ENCODE results near the gene PAX5.
"Not testable (repeated sequence)": the region's sequence is repeated elsewhere in the genome, so short reads cannot be mapped to it uniquely, and the experiment has no call there.

The PAX5 gene

DNA sequence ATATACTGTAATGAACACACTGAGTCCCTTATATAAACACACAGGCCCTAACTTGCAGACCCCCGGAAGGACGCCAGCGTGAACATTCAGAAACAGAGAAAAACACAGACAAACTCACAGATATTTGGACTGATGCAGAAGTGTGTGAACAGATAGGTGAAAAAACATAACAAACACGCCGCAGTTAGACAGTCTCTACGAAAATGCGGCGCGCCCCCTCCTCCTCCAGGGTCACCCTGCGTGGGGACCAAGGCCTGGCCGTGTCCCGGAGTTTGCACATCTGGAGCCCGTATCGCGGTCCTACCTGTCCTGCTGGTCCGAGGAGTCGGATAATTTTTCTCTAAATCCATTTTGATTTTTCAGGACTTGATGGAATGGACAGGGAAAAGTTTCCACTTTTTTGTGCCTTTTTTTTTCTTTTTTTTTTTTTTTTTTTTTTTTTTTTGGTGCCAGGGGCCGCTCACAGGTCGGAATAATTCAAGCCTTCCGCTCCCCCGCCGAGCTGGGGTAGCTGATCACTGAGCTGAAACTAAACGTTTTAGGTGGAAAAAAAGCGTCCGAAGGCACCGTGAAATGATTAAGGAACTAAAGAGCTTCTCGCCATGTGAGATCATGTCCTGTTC is at the start of gene PAX5:
Gene PAX5, minus strand, starts transcription at position 587 of the 623 bp plus-strand sequence. Its CDS starts 237 bp downstream, at position 350.
- H3K27ac ChIP-seq (ENCODE audit: low read depth, low read length), result no peak within 1 kb of the TSS
- H3K27me3 ChIP-seq (ENCODE audit: control insufficient read depth, insufficient read depth, low read length), result peaks cover 75% of the 10 kb centered on the region
- H3K36me3 ChIP-seq (ENCODE audit: control insufficient read depth, insufficient read depth, low read length), result no peaks in the 10 kb centered on the region
- H3K4me1 ChIP-seq (ENCODE audit: control insufficient read depth, insufficient read depth, low read length), result peaks cover 7% of the 10 kb centered on the region
- peak within 1 kb of the TSS; percentile 26 for H3K4me3 ChIP-seq (ENCODE audit: low read length)
- no peak within 1 kb of the TSS for H3K9ac ChIP-seq (ENCODE audit: low read length)

DNA sequence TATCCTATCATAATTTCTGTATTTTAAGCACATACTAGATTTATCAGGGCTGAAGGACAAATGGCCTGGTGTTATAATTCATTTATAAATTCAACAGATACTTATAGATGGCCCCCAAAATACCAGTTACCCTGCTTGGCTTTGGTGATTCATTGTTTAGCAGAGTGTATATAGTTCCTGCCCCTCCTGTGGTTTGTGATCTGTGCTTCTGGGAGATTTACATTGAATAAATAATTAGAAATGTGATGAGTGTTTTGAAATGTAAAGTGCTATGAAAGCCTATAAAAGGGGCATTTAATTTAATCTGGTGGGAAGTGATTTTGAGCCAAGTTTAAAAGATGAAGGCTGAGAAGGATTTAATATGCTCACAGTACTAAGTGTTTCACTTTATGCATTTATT is 49.6 kb upstream of the PAX5 start:
- Histone ChIP-seq H3K27ac (ENCODE audit: low read depth, low read length) (no peak overlapping the region), H3K36me3 (ENCODE audit: control insufficient read depth, insufficient read depth, low read length) (no peaks in the 10 kb centered on the region), H3K4me3 (ENCODE audit: low read length) (no peak overlapping the region), H3K9ac (ENCODE audit: low read length) (no peak overlapping the region), H3K4me1 (ENCODE audit: control insufficient read depth, insufficient read depth, low read length) (no peaks in the 10 kb centered on the region), H3K27me3 (ENCODE audit: control insufficient read depth, insufficient read depth, low read length) (no peaks in the 10 kb centered on the region)

GRCh38 chr9:37082214-37082765 is 48.2 kb upstream of the PAX5 start:
- H3K9ac ChIP-seq (ENCODE audit: low read length), result no peak overlapping the region
- H3K36me3 ChIP-seq (ENCODE audit: control insufficient read depth, insufficient read depth, low read length), result no peaks in the 10 kb centered on the region
- no peaks in the 10 kb centered on the region for H3K4me1 ChIP-seq (ENCODE audit: control insufficient read depth, insufficient read depth, low read length)
- no peaks in the 10 kb centered on the region for H3K27me3 ChIP-seq (ENCODE audit: control insufficient read depth, insufficient read depth, low read length)
- no peak overlapping the region for H3K4me3 ChIP-seq (ENCODE audit: low read length)
- no peak overlapping the region for H3K27ac ChIP-seq (ENCODE audit: low read depth, low read length)

- not testable (repeated sequence) for H3K9ac ChIP-seq (ENCODE audit: low read length); H3K27ac ChIP-seq (ENCODE audit: low read depth, low read length); H3K36me3 ChIP-seq (ENCODE audit: control insufficient read depth, insufficient read depth, low read length); H3K4me1 ChIP-seq (ENCODE audit: control insufficient read depth, insufficient read depth, low read length); H3K27me3 ChIP-seq (ENCODE audit: control insufficient read depth, insufficient read depth, low read length); H3K4me3 ChIP-seq (ENCODE audit: low read length)
Measured at GRCh38 chr9:37081507-37081906, 47.4 kb upstream of the PAX5 start.

DNA sequence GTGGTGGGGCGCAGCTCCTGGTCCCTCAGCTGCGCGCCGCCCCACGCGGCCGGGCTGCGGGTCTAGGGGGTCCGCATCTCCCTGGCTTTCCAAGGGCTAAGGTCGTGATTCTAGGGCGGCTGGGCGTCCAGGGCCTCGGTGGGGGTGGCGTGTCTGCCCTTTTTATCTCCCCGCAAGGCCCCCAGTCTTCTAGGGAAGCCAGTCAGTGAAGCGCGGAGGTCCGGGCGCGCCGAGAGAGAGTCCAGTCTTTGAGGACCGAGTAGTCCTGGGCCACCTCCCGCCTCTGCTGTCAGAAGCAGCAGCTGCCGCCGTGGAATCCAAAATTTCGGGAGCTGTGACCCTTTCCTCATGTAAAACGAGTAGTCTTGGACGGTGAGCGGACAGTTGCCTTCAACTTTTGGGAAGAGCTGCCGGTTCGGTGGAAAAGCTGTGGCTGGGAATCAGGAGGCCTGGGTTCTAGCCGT is 46.1 kb upstream of the PAX5 start:
- not testable (repeated sequence) for H3K36me3 ChIP-seq (ENCODE audit: control insufficient read depth, insufficient read depth, low read length); H3K4me1 ChIP-seq (ENCODE audit: control insufficient read depth, insufficient read depth, low read length); H3K27me3 ChIP-seq (ENCODE audit: control insufficient read depth, insufficient read depth, low read length)
- Histone ChIP-seq H3K27ac (ENCODE audit: low read depth, low read length) (peak overlapping the region; percentile 88), H3K9ac (ENCODE audit: low read length) (peak overlapping the region; percentile 87), H3K4me3 (ENCODE audit: low read length) (peak overlapping the region; percentile 93)

GRCh38 chr9:37079370-37080164 is 45.5 kb upstream of the PAX5 start:
- Histone ChIP-seq H3K4me3 (ENCODE audit: low read length) (peak overlapping the region; percentile 93), H3K27me3 (ENCODE audit: control insufficient read depth, insufficient read depth, low read length) (no peaks in the 10 kb centered on the region), H3K4me1 (ENCODE audit: control insufficient read depth, insufficient read depth, low read length) (no peaks in the 10 kb centered on the region), H3K9ac (ENCODE audit: low read length) (peak overlapping the region; percentile 87), H3K36me3 (ENCODE audit: control insufficient read depth, insufficient read depth, low read length) (no peaks in the 10 kb centered on the region), H3K27ac (ENCODE audit: low read depth, low read length) (peak overlapping the region; percentile 88)

GRCh38 chr9:37074790-37075189 is 40.7 kb upstream of the PAX5 start:
- H3K36me3 ChIP-seq (ENCODE audit: control insufficient read depth, insufficient read depth, low read length); H3K9ac ChIP-seq (ENCODE audit: low read length); H3K4me3 ChIP-seq (ENCODE audit: low read length); H3K27ac ChIP-seq (ENCODE audit: low read depth, low read length); H3K27me3 ChIP-seq (ENCODE audit: control insufficient read depth, insufficient read depth, low read length); H3K4me1 ChIP-seq (ENCODE audit: control insufficient read depth, insufficient read depth, low read length): not testable (repeated sequence)

DNA sequence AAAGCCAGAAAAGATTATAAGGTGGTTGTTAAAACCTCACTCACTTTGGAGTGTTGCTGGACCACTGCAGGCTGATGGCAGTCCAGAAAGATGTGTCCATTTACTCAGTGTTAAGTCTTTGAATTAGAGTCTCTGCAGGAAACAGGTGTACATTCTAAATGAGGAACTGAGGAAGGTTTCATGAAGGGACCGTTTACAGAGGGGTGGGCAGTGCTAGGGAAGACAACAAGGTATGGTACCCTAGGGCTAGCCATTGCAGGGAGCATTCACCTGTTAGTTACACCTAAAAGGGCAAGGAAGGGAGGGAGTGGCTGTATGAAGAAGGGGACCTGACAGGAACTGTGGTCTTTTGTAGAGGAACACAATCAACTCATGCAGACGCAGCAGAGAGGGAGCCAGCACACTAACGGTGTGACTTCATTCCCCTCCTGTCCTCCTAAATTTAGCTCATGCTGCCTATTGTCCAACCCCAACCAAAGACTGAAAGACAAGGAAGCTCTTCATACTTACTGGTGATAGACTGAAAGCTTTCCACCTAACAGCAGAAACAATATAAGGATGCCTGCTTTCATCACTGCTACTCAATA is 32.2 kb upstream of the PAX5 start:
- Histone ChIP-seq H3K9ac (ENCODE audit: low read length) (no peak overlapping the region), H3K27ac (ENCODE audit: low read depth, low read length) (no peak overlapping the region), H3K4me3 (ENCODE audit: low read length) (no peak overlapping the region), H3K27me3 (ENCODE audit: control insufficient read depth, insufficient read depth, low read length) (no peaks in the 10 kb centered on the region), H3K4me1 (ENCODE audit: control insufficient read depth, insufficient read depth, low read length) (no peaks in the 10 kb centered on the region), H3K36me3 (ENCODE audit: control insufficient read depth, insufficient read depth, low read length) (no peaks in the 10 kb centered on the region)

- Histone ChIP-seq H3K27me3 (ENCODE audit: control insufficient read depth, insufficient read depth, low read length) (no peaks in the 10 kb centered on the region), H3K36me3 (ENCODE audit: control insufficient read depth, insufficient read depth, low read length) (no peaks in the 10 kb centered on the region)
Measured at GRCh38 chr9:37062336-37062735, 28.3 kb upstream of the PAX5 start.

DNA sequence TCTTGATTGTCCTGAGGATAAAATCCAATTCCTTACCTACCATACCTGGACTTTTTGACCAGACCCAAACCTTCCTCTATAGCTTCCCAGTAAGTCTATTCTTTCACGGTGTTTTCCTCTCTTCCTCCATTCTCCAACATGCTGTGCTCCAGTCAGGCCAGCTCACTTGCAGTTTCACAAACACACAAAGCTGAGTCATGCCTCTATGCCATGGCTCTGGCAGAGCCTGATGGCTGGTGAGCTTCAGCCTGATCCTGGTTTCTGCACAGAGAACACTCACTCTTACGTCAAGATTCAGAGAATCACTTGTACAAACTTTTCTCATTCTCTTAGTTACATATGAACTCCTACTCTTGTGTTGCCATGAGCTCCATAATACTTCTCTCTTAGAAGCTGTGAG is 27.7 kb upstream of the PAX5 start:
- Histone ChIP-seq H3K27ac (ENCODE audit: low read depth, low read length) (no peak overlapping the region), H3K4me1 (ENCODE audit: control insufficient read depth, insufficient read depth, low read length) (no peaks in the 10 kb centered on the region), H3K36me3 (ENCODE audit: control insufficient read depth, insufficient read depth, low read length) (no peaks in the 10 kb centered on the region), H3K4me3 (ENCODE audit: low read length) (no peak overlapping the region), H3K27me3 (ENCODE audit: control insufficient read depth, insufficient read depth, low read length) (no peaks in the 10 kb centered on the region), H3K9ac (ENCODE audit: low read length) (no peak overlapping the region)

More at GRCh38 chr9:37062336-37062735, 28.3 kb upstream of the PAX5 start:
- Histone ChIP-seq H3K4me3 (ENCODE audit: low read length) (no peak overlapping the region), H3K27ac (ENCODE audit: low read depth, low read length) (no peak overlapping the region), H3K4me1 (ENCODE audit: control insufficient read depth, insufficient read depth, low read length) (no peaks in the 10 kb centered on the region), H3K9ac (ENCODE audit: low read length) (no peak overlapping the region)

DNA sequence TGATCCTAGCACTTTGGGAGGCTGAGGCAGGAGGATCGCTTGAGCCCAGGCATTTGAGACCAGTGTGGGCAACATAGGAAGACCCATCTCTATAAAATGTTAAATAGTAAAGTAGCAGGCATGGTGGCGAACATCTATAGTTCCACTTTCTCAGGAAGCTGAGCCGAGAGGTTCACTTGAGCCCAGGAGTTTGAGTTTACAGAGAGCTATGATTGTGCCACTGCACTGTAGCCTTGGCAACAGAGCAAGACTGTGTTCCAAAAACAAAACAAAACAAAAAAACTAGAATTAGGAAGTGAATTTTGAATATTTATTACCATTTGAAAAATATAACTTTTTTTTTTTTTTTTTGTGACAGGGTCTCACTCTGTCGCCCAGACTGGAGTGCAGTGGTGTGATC is 26.8 kb upstream of the PAX5 start:
- H3K27me3 ChIP-seq (ENCODE audit: control insufficient read depth, insufficient read depth, low read length), result no peaks in the 10 kb centered on the region
- no peaks in the 10 kb centered on the region for H3K36me3 ChIP-seq (ENCODE audit: control insufficient read depth, insufficient read depth, low read length)
- no peak overlapping the region for H3K27ac ChIP-seq (ENCODE audit: low read depth, low read length)
- no peak overlapping the region for H3K9ac ChIP-seq (ENCODE audit: low read length)
- no peak overlapping the region for H3K4me3 ChIP-seq (ENCODE audit: low read length)
- H3K4me1 ChIP-seq (ENCODE audit: control insufficient read depth, insufficient read depth, low read length), result no peaks in the 10 kb centered on the region

- Histone ChIP-seq H3K4me3 (ENCODE audit: low read length) (no peak overlapping the region), H3K27me3 (ENCODE audit: control insufficient read depth, insufficient read depth, low read length) (no peaks in the 10 kb centered on the region), H3K4me1 (ENCODE audit: control insufficient read depth, insufficient read depth, low read length) (no peaks in the 10 kb centered on the region), H3K9ac (ENCODE audit: low read length) (no peak overlapping the region), H3K36me3 (ENCODE audit: control insufficient read depth, insufficient read depth, low read length) (no peaks in the 10 kb centered on the region), H3K27ac (ENCODE audit: low read depth, low read length) (no peak overlapping the region)
Measured at GRCh38 chr9:37056046-37056920, 22.2 kb upstream of the PAX5 start.

All from rectal smooth muscle tissue (tissue), 1 donor.